NCI-H748 (cell line): Measurements from ENCODE around the gene PLEKHO1.

ENCODE experiments used
- DNase-seq: peaks from one replicate; lab custom pipeline; 2025; ENCODE audit not compliant: unreplicated experiment; lab: John Stamatoyannopoulos, UW

Gene PLEKHO1

DNA sequence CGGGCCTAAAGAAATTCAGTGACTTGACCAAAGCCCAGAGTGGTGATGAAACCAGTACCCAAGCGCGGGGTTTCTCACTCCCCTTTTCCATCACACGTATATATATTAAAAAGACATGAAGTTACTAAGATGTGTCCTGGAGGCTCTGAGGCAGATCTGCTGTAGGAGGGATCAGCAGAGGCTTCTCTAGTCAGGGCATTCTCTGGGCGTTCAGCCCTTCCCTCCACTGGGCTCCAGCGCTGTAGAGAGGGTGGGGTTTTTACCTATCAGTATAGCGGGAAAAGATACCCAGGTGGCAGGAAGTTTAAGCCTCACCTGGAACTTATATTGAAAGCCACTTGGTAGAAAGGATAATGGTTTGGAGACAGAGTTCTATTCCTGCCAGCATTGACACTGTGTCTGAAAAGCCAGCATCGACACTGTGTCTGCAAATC, 862 bp upstream of the PLEKHO1 start:
- peak; percentile 64 for DNase-seq

DNA sequence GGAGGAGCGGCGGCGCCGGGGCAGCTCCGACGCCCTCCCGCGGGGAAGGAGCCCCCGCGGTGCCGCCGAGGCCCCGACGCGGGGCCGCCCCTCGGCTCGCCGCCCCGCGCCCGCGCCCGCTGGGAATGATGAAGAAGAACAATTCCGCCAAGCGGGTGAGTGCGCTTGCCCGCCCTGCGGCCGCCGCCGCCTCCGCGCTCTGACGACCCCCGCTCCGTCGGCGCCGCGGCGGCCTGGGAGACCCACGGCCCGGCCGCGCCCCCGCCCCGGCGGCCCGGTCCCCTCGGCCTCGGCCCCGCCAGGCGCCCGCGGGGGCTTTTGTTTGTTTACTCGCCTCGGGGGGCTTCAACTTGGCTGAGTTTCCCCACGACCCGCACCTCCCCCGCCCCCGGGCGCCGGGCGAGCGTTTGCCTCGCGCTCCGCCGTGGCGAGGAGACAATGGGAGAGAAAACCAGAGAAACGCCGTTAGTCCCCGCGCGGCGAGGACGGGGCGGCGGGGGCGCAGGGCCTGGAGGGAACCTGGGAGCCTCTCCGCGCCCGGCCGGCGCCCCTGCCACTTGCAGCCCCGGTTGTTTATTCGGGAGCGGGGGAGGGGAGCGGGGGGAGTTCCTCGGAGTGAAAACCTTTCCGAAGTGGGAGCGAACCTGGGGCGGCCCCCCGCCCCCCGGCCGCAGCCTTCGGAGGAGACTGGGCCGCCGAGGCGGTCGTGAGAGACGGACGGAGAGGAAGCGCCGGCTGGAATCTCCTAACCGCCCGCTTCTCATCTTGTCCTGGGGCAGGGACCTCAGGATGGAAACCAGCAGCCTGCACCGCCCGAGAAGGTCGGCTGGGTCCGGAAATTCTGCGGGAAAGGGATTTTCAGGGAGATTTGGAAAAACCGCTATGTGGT, 661 bp downstream of the PLEKHO1 start:
- peak; percentile 55 for DNase-seq

DNA sequence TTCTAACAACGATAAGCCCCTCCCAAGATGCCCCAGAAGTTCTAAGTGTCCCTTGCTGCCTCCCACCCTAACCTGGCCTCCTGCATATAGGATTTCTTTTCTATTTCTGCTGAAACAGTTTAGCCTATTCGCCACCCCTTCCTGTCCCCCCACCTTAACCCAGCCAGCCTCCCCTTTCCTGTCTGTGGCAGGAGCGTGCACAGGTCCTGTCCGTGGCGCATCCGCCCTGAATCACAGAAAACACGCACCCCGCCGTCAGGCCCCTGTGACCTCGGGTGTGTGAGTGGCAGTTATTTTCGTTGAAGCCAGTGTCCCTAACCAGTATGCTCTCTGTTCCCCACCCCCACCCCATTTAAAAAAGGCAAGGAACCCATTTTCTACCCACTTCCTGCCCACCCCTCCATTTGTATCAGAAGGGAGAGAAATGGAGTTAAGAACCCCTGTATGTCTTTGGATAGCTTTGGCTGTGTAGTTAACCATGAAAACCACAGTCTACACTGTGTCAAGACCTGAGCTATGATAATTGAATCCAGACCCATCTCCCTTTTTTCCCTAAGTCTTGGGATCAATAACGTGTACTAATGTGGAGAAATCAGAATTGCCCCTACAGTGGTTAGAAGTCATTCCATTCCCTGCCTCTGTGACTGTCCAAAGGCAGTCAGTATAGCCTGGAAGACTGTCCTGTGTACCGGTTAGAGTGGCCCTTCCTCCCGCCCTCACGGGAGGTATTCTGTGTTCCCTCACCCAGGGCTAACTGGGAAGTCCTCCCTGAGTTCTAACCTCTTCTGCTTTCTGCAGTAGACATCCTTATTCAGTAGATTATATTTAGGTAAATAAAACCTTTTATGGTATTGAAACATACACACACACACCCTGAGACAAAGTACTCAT, 1.8 kb downstream of the PLEKHO1 start:
- DNase-seq, result no peak

DNA sequence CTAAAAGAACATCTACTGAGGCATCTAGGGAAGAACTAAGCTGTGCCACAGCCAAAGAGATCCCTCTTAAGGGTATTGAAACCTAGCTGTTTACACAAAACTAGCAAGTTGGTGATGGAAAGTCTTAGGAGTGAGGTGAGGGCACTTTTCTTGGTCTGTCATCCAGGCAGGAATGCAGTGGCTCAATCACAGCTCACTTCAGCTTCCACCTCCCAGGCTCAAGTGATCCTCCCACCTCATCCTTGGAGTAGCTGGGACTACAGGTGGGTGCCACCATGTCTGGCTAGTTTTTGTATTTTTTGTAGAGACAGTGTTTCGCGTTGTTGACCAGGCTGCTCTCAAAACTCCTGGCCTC, 2.4 kb downstream of the PLEKHO1 start:
- DNase-seq, result no peak

DNA sequence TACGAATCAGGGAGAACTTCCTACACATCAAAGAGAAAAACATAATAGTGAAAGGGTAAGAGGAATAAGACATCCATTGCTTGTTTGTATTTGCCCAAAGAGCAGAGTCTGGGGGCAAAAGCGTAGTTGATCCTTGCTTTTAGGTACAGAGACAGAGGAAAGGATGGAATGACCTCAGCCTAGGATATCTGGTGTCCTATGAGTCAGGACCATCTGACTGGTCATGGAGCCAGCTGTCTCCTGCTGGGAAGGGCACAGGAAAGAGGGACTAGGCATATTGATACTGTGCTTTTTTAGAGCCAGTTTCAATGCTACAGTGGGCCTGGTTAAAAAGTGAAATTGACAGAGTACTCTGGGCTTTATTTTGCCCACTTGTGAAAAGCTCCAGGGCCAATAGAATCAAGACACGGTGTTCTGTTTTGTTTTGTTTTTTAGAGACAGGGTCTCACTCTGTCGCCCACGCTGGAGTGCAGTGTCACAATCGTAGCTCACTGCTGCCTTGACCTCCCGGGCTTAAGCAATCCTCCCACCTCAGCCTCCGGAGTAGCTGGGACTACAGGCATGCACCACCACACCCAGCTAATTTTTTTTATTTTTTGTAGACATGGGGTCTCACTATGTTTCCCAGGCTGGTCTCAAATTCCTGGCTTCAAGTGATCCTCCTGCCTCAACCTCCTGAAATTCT, 3.2 kb downstream of the PLEKHO1 start:
- DNase-seq, result no peak

DNA sequence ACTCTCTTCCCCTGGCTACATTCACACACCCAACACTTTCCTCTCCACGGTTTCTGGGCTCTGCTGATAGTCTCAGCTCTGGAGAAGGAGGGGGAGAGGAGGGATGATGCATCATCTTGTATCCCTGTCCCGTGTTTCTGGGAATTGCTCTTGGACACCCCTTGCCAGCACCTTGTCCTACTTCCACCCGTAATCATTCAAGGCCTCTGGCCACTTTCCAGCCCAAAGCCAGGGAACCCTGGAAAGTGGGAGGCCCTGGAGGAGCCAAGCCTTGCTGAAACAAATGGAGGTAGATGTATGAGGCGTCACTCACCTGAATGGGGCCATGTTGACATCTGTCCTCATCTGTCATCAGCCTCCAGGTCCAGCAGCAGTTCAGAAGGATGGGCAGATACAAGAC, 4.4 kb downstream of the PLEKHO1 start:
- DNase-seq, result no peak

DNA sequence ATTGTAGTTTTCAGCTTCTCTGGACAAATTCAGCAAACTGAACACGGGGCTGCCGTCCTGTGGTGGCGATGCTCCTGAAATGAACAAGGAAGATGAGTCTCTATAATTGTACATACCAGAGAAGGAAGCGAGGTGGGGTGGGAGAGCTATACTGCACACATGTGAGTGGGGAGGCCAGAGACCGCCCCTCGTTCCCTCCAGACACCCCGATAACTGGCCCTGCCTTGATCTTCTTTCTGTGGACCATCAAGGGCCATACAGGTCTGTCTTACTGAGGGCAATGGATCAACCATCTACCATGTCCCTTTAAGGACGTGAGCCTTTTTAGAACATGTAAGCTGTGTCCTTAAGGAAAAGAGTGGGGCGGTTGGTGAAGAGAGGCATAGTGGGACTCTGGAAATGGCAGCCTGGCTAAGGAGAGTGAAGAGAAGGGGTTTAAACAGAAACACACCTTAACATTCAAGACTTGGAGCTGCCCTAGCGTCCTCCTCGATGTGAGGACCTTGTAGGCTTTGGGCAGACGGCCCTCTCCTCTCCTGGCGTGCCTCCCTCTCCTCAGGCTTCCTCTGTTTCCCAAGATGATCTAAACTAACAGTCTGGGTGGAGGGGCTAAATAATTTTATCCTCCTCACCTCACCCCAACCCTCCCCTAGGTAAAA, 5.8 kb downstream of the PLEKHO1 start:
- no peak for DNase-seq

DNA sequence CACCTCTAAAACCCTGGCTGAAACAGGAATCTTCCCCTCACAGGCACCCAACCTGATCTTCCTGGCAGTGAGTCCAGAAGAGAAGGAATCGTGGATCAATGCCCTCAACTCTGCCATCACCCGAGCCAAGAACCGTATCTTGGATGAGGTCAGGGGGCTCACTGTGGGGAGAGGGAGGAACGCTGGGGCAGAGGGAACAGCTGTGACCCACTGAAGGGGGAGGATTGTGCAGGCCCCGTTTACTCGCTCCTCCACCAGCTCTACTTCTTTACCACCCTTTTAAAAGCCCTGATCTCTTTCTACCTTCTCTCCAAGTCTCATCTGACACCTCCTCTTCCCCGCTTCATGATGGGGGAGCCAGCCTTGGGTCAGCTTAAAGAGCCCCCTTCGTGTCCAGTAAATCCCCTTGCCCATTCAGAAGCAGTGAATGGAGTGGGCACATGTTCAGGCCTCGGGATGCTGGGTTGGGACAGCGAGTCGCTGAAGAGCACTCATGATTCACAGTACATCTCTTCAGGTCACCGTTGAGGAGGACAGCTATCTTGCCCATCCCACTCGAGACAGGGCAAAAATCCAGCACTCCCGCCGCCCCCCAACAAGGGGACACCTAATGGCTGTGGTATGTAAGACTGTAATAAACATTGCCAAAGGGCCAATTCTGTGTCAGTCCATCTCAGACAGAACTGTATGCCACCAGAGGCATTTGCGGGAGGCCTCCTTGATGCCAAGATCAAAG, 7.3 kb downstream of the PLEKHO1 start:
- no peak for DNase-seq

DNA sequence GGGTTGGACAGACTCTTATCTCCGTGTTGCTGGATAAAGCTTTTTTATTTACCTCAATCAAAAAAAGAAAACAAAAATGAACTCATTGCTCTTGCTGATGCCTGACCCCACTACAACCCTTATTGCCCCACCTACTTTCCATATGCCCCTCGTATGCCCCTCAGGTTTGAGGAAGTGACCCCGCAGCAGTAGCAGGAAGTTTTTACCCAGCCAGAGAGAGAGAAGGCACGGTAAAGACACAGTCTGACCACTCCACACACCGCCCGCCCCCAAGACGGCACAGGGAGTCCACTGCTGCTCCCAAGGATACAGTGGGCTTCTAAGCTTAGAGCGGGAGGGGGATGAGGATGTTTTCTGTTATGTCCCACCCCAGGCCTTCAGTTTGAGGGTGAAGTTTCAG, 9.8 kb downstream of the PLEKHO1 start:
- no peak for DNase-seq

DNA sequence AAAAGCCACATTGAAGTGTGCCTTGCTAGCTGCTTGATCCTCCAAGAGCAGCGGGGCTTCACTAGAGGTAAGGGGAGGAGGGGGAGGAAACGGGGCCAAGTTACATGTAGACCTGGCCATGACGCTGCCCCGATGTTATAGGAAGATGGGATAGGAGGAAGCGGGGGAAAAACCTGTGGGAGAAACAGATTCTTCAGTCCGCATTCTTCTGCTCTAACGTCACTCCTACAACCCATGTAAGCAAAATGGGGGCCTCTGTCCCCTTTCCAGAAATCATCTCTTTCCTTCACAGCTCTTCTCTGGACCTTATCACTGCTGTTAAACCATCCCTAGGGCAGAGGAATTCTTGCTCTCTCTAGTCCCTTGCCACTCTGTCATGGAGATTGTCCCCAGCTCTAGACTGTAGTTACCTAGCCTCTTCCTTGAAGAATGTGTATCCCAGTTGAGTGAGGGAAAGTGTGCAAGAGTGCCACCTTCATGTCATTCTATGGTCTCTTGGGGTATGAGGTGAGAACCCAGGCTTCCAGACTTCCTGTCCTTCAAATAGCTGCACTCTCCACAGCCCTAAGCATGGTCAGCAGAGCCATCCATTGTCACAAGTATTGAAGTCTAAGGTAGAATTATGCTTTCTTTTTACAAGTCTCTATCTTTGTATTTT, 11.4 kb downstream of the PLEKHO1 start:
- DNase-seq, result no peak

DNA sequence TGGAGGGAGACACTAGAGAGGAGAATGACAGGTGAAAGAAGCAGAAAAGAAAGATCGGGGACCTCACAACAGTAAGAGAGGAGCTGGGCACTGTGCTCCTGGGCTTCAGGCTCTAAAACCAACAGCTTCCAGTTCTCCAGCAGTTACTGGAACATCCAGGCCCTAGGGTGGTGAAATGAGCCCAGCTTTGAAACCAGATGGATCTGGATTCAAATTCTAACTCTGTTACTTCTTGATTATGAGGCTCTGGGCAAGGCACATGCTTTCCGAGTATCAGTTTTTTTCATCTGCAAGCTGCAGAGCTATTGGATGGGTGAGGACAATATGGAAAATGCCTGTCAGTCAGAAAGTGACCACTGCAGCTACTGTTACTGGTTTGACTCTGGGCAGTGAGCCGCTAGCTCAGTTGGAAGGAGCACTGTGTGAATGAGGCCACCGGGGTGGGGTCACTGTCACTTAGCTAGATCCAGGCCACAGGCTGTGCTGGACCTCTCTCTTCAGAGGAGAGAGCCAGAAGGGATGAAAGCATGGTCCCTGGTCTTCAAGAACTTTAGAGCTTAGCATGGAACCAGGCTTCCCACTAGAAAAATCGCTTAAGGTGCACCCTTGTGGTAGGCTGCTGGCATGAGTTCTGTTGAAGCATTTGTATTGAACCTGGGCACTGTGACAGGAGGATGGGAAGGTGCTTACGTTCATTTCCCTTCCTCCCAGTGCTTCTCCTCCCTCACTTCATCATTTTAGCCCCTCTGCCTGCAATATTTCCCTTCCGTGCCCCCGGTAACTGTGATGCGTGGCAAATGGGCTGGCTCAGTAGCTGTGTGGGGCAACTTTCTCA, 12.2 kb downstream of the PLEKHO1 start:
- no peak for DNase-seq

DNA sequence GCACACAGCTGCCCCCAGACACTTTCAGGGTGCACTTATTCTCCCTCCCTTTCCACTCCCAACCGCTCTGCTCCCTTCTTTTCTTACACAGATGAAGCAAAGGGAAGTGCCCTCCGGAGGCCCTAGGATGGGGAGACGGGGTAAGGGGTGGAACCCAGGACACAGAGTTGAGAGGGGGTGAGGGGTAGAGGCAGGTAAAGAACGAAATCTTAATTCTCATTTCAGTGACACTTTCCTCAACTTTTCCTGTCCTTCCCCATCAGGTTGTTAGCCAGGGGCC, 12.8 kb downstream of the PLEKHO1 start:
- DNase-seq, result no peak

DNA sequence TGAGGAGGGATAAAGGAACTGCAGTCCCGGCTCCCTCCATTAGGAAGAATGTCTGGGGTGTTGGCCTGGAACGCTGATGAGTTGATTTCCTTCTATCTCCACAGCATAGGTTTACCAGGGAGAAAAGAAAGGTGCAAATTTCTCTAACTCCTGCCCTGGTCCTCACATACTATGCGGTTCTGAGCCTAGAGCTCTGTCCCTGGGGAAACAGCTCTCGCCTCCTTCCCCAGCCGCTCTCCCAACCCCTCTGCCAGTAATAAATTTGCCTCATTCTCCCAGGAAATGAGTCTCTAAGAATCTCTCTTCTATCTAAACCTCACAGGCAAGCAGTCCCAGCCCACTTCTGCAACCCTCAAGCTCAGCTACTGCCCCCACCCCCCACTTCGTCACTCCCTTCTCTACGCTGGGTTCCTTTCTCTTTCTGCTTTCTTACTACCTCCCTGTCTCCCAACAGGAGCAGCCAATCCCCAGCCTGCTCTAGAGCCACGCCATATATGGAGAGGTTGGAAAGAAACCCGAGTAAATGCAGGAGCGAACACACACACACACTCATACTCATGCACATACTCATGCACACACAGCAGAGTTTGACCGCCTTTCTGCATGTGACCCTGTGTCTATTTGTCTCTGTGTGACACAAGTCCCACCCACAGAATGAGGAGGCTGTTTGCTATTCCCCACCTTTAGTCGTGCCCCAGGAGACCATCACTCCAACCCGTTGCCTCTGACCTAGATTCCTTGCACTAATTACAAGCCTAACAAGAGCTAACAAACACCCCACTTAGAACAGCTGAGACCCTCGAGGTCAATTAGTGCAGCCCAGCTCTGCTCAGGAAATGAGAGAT, 13.4 kb downstream of the PLEKHO1 start:
- peak; percentile 80 for DNase-seq

DNA sequence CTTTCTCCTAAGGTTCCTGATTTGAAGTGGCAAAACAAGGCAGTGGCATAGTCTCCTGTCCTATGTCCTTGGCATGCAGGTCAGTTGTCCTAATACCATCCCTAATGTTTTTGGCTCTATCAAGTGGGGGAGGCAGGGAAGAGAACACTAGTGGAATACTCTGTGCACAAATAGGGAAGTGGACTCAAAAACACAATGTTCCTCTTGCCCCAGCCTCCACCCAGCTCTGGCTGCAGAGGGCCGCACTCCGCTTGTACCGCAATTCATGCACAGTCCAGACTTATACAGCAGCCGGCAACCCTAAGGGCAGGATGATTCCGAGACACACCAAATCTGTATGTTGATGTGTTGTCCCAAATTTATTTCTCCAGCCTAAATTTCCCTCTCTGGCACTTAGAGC, 14.5 kb downstream of the PLEKHO1 start:
- no peak for DNase-seq

DNA sequence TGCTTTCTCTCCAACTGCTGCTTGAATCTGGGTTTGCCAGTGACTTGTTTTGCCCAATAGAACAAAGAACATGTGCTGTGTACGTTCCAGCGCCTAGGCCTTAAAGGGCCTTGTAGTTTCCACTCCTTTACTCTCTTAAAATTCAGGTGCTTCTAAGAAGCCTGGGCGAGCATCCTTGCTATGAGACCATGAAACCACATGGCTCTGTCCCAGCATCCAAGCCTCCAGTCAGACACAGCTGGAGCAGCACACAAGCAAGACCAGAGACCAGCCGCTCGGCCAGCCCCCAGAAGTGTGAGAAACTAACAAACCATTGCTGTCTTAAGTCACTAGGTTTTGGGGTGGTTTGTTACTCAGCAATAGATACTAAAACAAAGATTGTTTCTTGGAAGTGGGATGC, 15.1 kb downstream of the PLEKHO1 start:
- DNase-seq, result no peak

DNA sequence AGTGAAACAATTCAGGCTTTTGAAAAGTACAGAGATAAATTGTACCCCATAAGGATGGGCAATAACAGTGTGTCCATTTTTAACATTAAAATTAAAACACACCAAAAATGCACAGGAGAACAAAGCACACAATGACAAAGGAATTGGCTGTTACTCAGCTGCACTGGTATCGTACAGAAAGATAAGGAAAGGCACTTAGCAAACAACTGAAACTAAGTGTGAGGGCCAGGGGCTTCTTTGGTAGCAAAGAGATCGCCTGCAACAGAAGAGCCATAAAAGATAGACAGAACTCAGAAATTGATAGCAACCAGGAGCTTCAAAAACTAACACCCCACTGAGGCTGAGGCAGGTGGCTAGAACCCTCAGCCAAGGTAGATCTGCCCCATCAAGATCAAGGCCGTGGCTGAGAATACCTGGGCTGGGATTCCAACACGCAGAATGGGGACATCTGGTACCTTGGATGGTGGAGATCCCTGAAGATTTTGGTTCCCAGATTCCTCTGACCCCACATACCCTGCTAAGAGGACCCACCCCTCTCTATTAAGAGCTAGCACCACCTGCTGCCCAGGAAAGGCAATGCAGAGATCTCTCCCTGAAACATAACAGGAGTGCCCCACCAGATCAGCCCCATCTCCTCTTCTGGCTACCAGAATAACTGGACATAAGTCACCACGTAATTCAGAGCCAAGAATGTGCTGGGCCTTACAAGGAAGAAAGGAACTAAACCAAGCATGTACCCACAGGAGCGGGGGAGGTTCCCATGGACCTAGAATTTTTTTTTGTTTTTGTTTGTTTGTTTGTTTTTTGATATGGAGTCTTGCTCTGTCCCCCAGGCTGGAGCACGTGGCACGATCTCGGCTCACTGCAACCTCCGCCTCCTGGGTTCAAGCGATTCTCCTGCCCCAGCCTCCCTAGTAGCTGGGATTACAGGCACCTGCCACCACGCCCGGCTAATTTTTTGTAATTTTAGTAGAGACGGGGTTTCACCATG, 16.2 kb downstream of the PLEKHO1 start:
- peak; percentile 64 for DNase-seq

DNA sequence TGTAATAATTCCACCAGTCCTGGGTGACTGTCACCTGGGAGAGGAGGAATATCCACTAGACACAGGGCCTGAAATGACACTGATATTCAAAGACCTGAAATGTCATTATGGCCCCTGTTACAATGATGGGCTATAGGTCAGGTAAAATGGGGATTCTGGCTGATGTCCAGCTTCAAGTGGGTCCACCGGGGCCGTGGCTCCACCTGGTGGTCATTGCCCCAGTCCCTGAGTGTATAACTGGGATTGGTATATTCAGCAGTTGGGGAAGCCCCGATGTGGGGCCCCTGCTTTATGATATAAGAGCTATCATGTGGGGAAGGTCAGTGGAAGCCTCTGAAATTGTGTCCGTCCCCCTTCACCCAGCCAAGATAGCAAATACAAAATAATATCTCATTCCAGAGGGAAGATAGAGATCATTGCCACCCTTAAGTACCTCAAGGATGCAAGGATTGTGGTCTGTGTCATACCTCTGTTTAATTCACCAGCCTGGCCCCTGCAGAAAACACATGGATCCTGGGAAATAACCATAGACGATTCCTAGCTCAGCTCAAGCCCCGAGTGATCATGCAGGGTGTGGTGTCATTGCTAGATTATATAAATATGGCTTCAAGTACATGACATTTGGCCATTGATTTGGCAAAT, 19.4 kb downstream of the PLEKHO1 start:
- DNase-seq, result peak; percentile 69
